ENCODE measurements around the gene KIF26A. TPM values are rescaled to one million over a fixed set of nuclear protein-coding genes. Genes with fewer than 3 reads are reported as not detected.

The KIF26A gene
- total and polyA plus RNA-seq, 10 donors = 0.72 to 21.9 (median 9.2) TPM

- Histone ChIP-seq H3K36me3 (no peaks in the 10 kb centered on the region), H3K27ac (no peak overlapping the region), H3K9me3 (peaks cover 11 to 84% (median 53%) of the 10 kb centered on the region in 8 donors), H3K4me1 (no peaks in the 10 kb centered on the region), H3K4me3 (no peak overlapping the region), H3K27me3 (replicated peaks in 1 of 7) (peaks cover 0 to 45% (median 0%) of the 10 kb centered on the region in 7 donors)
- 93 to 100% (median 96%) methylated on average over 2 of the region's 2 CpGs for WGBS, 5 donors
- intact Hi-C loops (cut with DNase I; ENCODE audit: low total_unique reads) = no loop called here
- TF ChIP-seq POLR2AphosphoS5 (IDR thresholded peaks at IDR 0.05) (no peak), POLR2A (IDR thresholded peaks at IDR 0.05) (no peak), CTCF (IDR thresholded peaks at IDR 0.05 in 8 of 11, conservative IDR thresholded peaks at IDR 0.05 in 3 of 11) (no peak)
- DNase-seq = no peak
These were observed 11.6 kb upstream of the KIF26A start for GRCh38 chr14:104126753-104127152.

- no peak overlapping the region for H3K4me3 ChIP-seq
- intact Hi-C loops (cut with DNase I; ENCODE audit: low total_unique reads) = no loop called here
- peaks cover 0 to 54% (median 5%) of the 10 kb centered on the region in 7 donors for H3K27me3 ChIP-seq (replicated peaks in 1 of 7)
- TF ChIP-seq CTCF (IDR thresholded peaks at IDR 0.05 in 8 of 11, conservative IDR thresholded peaks at IDR 0.05 in 3 of 11) (no peak), POLR2A (IDR thresholded peaks at IDR 0.05) (no peak), POLR2AphosphoS5 (IDR thresholded peaks at IDR 0.05) (no peak)
- DNase-seq = no peak
- WGBS, 5 donors = 92 to 100% (median 95%) methylated on average over 1 of the region's 1 CpG
- H3K27ac ChIP-seq = no peak overlapping the region
- H3K9me3 ChIP-seq = peaks cover 10 to 70% (median 42%) of the 10 kb centered on the region in 8 donors
- no peaks in the 10 kb centered on the region for H3K36me3 ChIP-seq
- no peaks in the 10 kb centered on the region for H3K4me1 ChIP-seq
These were observed 9.4 kb upstream of the KIF26A start for GRCh38 chr14:104128981-104129380.

- TF ChIP-seq CTCF (IDR thresholded peaks at IDR 0.05 in 8 of 11, conservative IDR thresholded peaks at IDR 0.05 in 3 of 11) = no peak
- no peak for TF ChIP-seq POLR2A (IDR thresholded peaks at IDR 0.05)
- no peak for TF ChIP-seq POLR2AphosphoS5 (IDR thresholded peaks at IDR 0.05)
- H3K36me3 ChIP-seq = no peaks in the 10 kb centered on the region
- intact Hi-C loops (cut with DNase I; ENCODE audit: low total_unique reads) = no loop called here
- H3K9me3 ChIP-seq = peaks cover 7 to 64% (median 37%) of the 10 kb centered on the region in 8 donors
- no peak overlapping the region for H3K4me3 ChIP-seq
- H3K4me1 ChIP-seq = no peaks in the 10 kb centered on the region
- H3K27me3 ChIP-seq (replicated peaks in 1 of 7) = peaks cover 0 to 60% (median 11%) of the 10 kb centered on the region in 7 donors
- no peak for DNase-seq
- H3K27ac ChIP-seq = no peak overlapping the region
- 93 to 100% (median 94%) methylated on average over 1 of the region's 1 CpG for WGBS, 5 donors
These were observed 8.8 kb upstream of the KIF26A start for GRCh38 chr14:104129556-104129955.

- intact Hi-C loops (cut with DNase I; ENCODE audit: low total_unique reads) = no loop called here
- Histone ChIP-seq H3K27me3 (replicated peaks in 1 of 7) (peaks cover 0 to 75% (median 26%) of the 10 kb centered on the region in 7 donors), H3K9me3 (peaks cover 3 to 49% (median 22%) of the 10 kb centered on the region in 8 donors), H3K36me3 (no peaks in the 10 kb centered on the region), H3K27ac (no peak overlapping the region), H3K4me1 (peaks cover 0 to 15% (median 11%) of the 10 kb centered on the region in 6 donors), H3K4me3 (no peak overlapping the region)
- peak; percentile 58 for DNase-seq
- 18 to 32% (median 25%) methylated on average over 10 to 11 of the region's 11 CpGs for WGBS, 5 donors
- TF ChIP-seq POLR2A (IDR thresholded peaks at IDR 0.05) (no peak), CTCF (IDR thresholded peaks at IDR 0.05 in 8 of 11, conservative IDR thresholded peaks at IDR 0.05 in 3 of 11) (peak in 10 of 11 experiments; percentile 26 to 73 (median 52))
These were observed 7.3 kb upstream of the KIF26A start for GRCh38 chr14:104130974-104131651.
